K562 treated with DMSO at 1 percent for 24 hours (cell line): Measurements from ENCODE around the gene KHDC4. TPM values are rescaled to one million over a fixed set of nuclear protein-coding genes. Genes with fewer than 3 reads are reported as not detected.

Experiments used
- total RNA-seq: library from RNA; unstranded; fragments of 300-600 nt; gene quantifications from 2 replicates; pipeline ENCODE4 v1.2.3, GENCODE V29; 2022; ENCODE audit warnings: low read depth; ENCODE audit not compliant: insufficient read depth

Gene KHDC4
- total RNA-seq: 37.5 and 48.6 TPM in 2 replicates

GRCh38 chr1:155934097-155934935 is at the start of gene KHDC4:
Gene KHDC4, minus strand, starts transcription at chr1:155934413. Its CDS starts 40 bp downstream, at chr1:155934373.

GRCh38 chr1:155978325-155978972 is 44.2 kb upstream of the KHDC4 start, which contains the start of gene ARHGEF2:
Gene ARHGEF2, minus strand, starts transcription at chr1:155978547. Its CDS starts 120 bp downstream, at chr1:155978427.

GRCh38 chr1:155940993-155941844 is 7.0 kb upstream of the KHDC4 start, which contains the start of gene RXFP4:
Gene RXFP4, plus strand, starts transcription at chr1:155941638. Its CDS starts 72 bp downstream, at chr1:155941710.

GRCh38 chr1:155911156-155912055 is 22.8 kb downstream of the KHDC4 start, which contains the start of gene RIT1:
Gene RIT1, minus strand, starts transcription at chr1:155911349. Its CDS starts 588 bp downstream, at chr1:155910761.

Other genes with a start within 250 kb of the KHDC4 start
- gene YY1AP1, start 245.6 kb downstream of the KHDC4 start, total RNA-seq: 50.8 and 59.2 TPM in 2 replicates
- 100 and 103 TPM in 2 replicates for gene DAP3, start 245.3 kb downstream of the KHDC4 start, total RNA-seq
- 17.2 and 18.5 TPM in 2 replicates for gene GON4L, start 77.2 kb downstream of the KHDC4 start, total RNA-seq
- gene SYT11, start 74.8 kb downstream of the KHDC4 start, total RNA-seq: 0.29 and 0.81 TPM in 2 replicates
- 33.2 and 33.3 TPM in 2 replicates for gene RIT1, start 23.1 kb downstream of the KHDC4 start, total RNA-seq
- gene RXFP4, start 7.2 kb upstream of the KHDC4 start, total RNA-seq: not detected in 2 replicates
- 195 and 229 TPM in 2 replicates for gene ARHGEF2, start 44.1 kb upstream of the KHDC4 start, total RNA-seq
- gene SSR2, start 86.5 kb upstream of the KHDC4 start, total RNA-seq: 297 and 307 TPM in 2 replicates
- gene UBQLN4, start 119.4 kb upstream of the KHDC4 start, total RNA-seq: 50.3 and 55.1 TPM in 2 replicates
- gene LAMTOR2, start 120.4 kb upstream of the KHDC4 start, total RNA-seq: 99.4 and 118 TPM in 2 replicates
- 1.3 TPM in 1 of 2 replicates, not detected in the other for gene RAB25, start 126.7 kb upstream of the KHDC4 start, total RNA-seq
- 2.8 and 5.1 TPM in 2 replicates for gene MEX3A, start 148.1 kb upstream of the KHDC4 start, total RNA-seq
- gene LMNA, start 180.3 kb upstream of the KHDC4 start, total RNA-seq: 358 and 396 TPM in 2 replicates
- gene SEMA4A, start 219.2 kb upstream of the KHDC4 start, total RNA-seq: 0.74 and 0.78 TPM in 2 replicates